ENCODE results near the gene GPC3.

Gene GPC3

DNA sequence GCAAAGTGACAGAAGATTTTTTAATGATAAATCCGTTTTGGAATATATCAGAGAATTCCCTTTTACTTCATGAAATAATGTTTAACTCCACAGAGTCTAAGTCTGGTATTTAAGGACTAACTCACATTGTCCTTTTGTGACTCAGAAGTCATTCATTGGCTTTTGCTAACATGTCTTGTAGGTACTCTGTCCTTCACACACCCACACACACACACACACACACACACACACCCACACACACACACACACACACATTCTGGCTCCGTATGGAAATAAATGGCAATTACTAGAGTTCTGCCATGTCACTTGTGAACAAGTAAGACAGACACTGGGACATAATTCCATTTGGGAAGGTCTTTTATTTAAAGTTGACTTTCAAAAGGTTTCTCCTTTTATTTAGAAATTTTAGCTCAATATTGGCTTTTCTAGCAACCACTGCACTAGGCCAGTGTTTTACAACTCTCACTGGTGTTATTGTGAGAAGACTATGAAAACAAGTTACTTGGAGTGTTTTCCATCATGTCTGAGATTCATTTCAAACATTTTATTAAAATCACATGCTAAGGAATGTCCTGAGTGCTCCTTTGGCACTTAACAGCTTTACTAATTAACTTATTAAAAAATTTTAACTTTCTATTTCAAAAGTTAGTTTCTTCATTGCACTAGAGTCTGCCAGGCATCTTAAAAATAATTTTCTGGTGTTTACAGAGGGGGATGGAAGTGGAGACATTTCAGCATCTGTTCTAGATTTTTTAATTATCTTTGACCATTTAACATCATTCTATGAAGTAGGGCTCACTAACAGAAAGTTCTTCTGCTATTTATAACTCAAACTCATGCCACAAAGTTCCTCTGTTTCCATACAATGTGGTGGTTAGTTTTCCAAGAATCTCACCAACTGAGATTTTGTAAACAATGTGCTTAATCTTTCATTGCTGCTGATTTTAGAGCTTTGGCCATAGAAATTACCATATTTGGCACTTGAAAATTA lies 329.8 kb downstream of the GPC3 start:
- in situ Hi-C loops (cut with HindIII; ENCODE audit: low sequenced_read_pairs): no loop called here
- H3K4me3 ChIP-seq (ENCODE audit: low read depth, low read length): no peak overlapping the region
- no peak for TF ChIP-seq CTCF (IDR thresholded peaks at IDR 0.05; ENCODE audit: low read depth, low read length)
- DNase-seq (ENCODE audit: low read depth, low spot score): no peak

GRCh38 chrX:133654811-133655210 lies 330.6 kb downstream of the GPC3 start:
- no peak for DNase-seq (ENCODE audit: low read depth, low spot score)
- H3K4me3 ChIP-seq (ENCODE audit: low read depth, low read length): no peak overlapping the region
- TF ChIP-seq CTCF (IDR thresholded peaks at IDR 0.05; ENCODE audit: low read depth, low read length): no peak
- in situ Hi-C loops (cut with HindIII; ENCODE audit: low sequenced_read_pairs): no loop called here

DNA sequence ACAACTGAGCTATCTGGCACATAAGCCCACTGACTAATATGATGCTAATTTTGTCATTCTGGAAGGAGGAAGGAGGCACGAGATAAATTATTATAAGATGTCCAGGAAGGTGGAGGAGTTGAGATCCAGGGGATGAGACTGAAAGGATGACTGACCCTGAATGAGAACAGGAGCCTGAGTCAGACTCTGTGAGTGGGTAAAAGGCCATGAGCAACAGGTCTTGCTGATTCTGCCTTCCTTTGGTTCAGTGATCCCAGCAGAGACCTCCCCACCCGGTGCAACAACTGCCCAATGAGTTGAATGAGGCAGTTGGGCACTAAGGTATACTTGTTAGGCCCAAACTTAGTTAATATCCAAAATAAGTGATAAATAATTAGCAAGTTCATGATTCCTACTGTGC lies 332.0 kb downstream of the GPC3 start:
- in situ Hi-C loops (cut with HindIII; ENCODE audit: low sequenced_read_pairs): no loop called here
- no peak for TF ChIP-seq CTCF (IDR thresholded peaks at IDR 0.05; ENCODE audit: low read depth, low read length)
- DNase-seq (ENCODE audit: low read depth, low spot score): no peak

DNA sequence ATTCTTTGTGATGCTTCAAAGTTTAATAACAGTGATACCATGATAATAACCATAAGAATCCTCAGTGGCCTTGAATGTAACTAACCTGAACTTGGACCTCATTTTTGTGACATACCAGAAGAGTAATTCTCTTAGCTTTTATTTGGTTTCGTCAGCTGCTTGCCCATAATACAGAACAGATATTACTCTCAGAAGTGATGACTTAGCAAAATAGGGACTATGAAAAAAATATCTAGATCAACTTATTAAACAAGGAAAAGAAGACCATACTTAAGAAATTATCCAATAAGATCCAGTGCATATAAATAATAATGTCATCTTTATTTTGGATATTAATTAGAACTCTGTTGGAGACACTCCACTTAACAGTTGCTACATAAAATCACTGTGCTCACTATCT lies 333.2 kb downstream of the GPC3 start:
- DNase-seq (ENCODE audit: low read depth, low spot score): no peak
- TF ChIP-seq CTCF (IDR thresholded peaks at IDR 0.05; ENCODE audit: low read depth, low read length): no peak

More for the DNA sequence above, 332.0 kb downstream of the GPC3 start:
- H3K4me3 ChIP-seq (ENCODE audit: low read depth, low read length): no peak overlapping the region

DNA sequence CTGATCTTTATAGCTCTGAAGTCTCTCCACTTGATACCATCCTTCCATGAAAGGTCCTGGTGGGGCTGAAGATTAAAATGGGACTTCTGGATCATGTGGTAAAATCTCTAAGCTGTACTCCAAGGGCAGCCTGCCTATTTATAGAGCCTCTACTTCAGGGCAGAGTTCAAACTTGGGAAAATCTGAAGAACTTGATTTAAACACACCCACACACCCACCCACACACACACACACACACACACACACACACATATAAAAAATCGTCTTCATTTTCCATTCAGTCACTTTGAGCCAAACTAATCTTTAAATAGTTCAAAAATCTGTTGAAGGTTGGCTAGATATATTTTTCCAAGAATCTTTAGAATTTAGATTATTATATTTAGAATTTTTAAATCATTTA lies 335.2 kb downstream of the GPC3 start:
- in situ Hi-C loops (cut with HindIII; ENCODE audit: low sequenced_read_pairs): no loop called here
- H3K4me3 ChIP-seq (ENCODE audit: low read depth, low read length): no peak overlapping the region
- TF ChIP-seq CTCF (IDR thresholded peaks at IDR 0.05; ENCODE audit: low read depth, low read length): no peak
- no peak for DNase-seq (ENCODE audit: low read depth, low spot score)

More for the DNA sequence above, 333.2 kb downstream of the GPC3 start:
- in situ Hi-C loops (cut with HindIII; ENCODE audit: low sequenced_read_pairs): no loop called here
- H3K4me3 ChIP-seq (ENCODE audit: low read depth, low read length): no peak overlapping the region

- no peak overlapping the region for H3K4me3 ChIP-seq (ENCODE audit: low read depth, low read length)
- in situ Hi-C loops (cut with HindIII; ENCODE audit: low sequenced_read_pairs): no loop called here
- DNase-seq (ENCODE audit: low read depth, low spot score): no peak
- TF ChIP-seq CTCF (IDR thresholded peaks at IDR 0.05; ENCODE audit: low read depth, low read length): no peak
Measured at GRCh38 chrX:133649651-133650050, 335.7 kb downstream of the GPC3 start.

All from astrocyte of the spinal cord (primary cell).